Measurements from ENCODE around the gene CD151. TPM values are rescaled to one million over a fixed set of nuclear protein-coding genes. Genes with fewer than 3 reads are reported as not detected.

Gene CD151
- total RNA-seq, 1 experiment from 2014 or later, result 115 TPM

GRCh38 chr11:870418-870817 is 37.7 kb downstream of the CD151 start (continued):
- TF ChIP-seq, protein P1, sequence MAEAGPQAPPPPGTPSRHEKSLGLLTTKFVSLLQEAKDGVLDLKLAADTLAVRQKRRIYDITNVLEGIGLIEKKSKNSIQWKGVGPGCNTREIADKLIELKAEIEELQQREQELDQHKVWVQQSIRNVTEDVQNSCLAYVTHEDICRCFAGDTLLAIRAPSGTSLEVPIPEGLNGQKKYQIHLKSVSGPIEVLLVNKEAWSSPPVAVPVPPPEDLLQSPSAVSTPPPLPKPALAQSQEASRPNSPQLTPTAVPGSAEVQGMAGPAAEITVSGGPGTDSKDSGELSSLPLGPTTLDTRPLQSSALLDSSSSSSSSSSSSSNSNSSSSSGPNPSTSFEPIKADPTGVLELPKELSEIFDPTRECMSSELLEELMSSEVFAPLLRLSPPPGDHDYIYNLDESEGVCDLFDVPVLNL (CRISPR knock-in tag; IDR thresholded peaks at IDR 0.05; ENCODE audit: borderline replicate concordance, low read depth), result no peak
- TF ChIP-seq ZNF671 (CRISPR knock-in tag; IDR thresholded peaks at IDR 0.05) (no peak), TCF7 (CRISPR knock-in tag; IDR thresholded peaks at IDR 0.05; ENCODE audit: low read depth) (no peak)
- TF ChIP-seq, protein P2, sequence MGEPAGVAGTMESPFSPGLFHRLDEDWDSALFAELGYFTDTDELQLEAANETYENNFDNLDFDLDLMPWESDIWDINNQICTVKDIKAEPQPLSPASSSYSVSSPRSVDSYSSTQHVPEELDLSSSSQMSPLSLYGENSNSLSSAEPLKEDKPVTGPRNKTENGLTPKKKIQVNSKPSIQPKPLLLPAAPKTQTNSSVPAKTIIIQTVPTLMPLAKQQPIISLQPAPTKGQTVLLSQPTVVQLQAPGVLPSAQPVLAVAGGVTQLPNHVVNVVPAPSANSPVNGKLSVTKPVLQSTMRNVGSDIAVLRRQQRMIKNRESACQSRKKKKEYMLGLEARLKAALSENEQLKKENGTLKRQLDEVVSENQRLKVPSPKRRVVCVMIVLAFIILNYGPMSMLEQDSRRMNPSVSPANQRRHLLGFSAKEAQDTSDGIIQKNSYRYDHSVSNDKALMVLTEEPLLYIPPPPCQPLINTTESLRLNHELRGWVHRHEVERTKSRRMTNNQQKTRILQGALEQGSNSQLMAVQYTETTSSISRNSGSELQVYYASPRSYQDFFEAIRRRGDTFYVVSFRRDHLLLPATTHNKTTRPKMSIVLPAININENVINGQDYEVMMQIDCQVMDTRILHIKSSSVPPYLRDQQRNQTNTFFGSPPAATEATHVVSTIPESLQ (CRISPR knock-in tag; IDR thresholded peaks at IDR 0.05), result no peak

- Mint-ChIP-seq H3K9me3 (no peaks in the 10 kb centered on the region), H3K4me3 (no peak overlapping the region), H3K27ac (no peak overlapping the region), H3K36me3 (peaks cover 18% of the 10 kb centered on the region), H3K27me3 (ENCODE audit: low read depth) (peaks cover 3% of the 10 kb centered on the region), H3K4me1 (no peaks in the 10 kb centered on the region)
- no peak for ATAC-seq
- CTCF ChIA-PET, result interaction anchor here (1.0 kb wide), 1 partner anchor 27 kb away, joined by 4 read pairs; no protein-coding TSS in a partner anchor
- POLR2A ChIA-PET, result interaction anchor here (1.7 to 2.4 kb wide), 2 partner anchors 9 to 27 kb away, joined by 4 to 8 read pairs; no protein-coding TSS in a partner anchor
- TF ChIP-seq E2F5 (CRISPR knock-in tag; IDR thresholded peaks at IDR 0.05) (no peak), MXD4 (CRISPR knock-in tag; IDR thresholded peaks at IDR 0.05; ENCODE audit: borderline replicate concordance) (no peak), FOXK1 (CRISPR knock-in tag; IDR thresholded peaks at IDR 0.05) (no peak), RORB (CRISPR knock-in tag; IDR thresholded peaks at IDR 0.05) (no peak), ZNF317 (CRISPR knock-in tag; IDR thresholded peaks at IDR 0.05; ENCODE audit: borderline replicate concordance, low read depth) (no peak), IRF1 (CRISPR knock-in tag; IDR thresholded peaks at IDR 0.05) (no peak), GRHL2 (CRISPR knock-in tag; IDR thresholded peaks at IDR 0.05; ENCODE audit: insufficient replicate concordance, severe bottlenecking) (no peak), NFE2L1 (CRISPR knock-in tag; IDR thresholded peaks at IDR 0.05) (no peak), ZBTB21 (CRISPR knock-in tag; IDR thresholded peaks at IDR 0.05; ENCODE audit: borderline replicate concordance) (no peak), FOXP1 (CRISPR knock-in tag; IDR thresholded peaks at IDR 0.05; ENCODE audit: borderline replicate concordance) (no peak), NFYB (CRISPR knock-in tag; conservative IDR thresholded peaks at IDR 0.05; ENCODE audit: low read depth) (no peak), CREB1 (CRISPR knock-in tag; IDR thresholded peaks at IDR 0.05) (no peak), ATF1 (CRISPR knock-in tag; IDR thresholded peaks at IDR 0.05) (no peak), MYBL2 (CRISPR knock-in tag; IDR thresholded peaks at IDR 0.05) (no peak), ZNF512 (CRISPR knock-in tag; IDR thresholded peaks at IDR 0.05; ENCODE audit: borderline replicate concordance) (no peak), IRF2 (CRISPR knock-in tag; IDR thresholded peaks at IDR 0.05; ENCODE audit: borderline replicate concordance, low read depth) (no peak), ZNF425 (CRISPR knock-in tag; conservative IDR thresholded peaks at IDR 0.05) (no peak), USF1 (CRISPR knock-in tag; IDR thresholded peaks at IDR 0.05) (no peak)
- TF ChIP-seq, protein P3, sequence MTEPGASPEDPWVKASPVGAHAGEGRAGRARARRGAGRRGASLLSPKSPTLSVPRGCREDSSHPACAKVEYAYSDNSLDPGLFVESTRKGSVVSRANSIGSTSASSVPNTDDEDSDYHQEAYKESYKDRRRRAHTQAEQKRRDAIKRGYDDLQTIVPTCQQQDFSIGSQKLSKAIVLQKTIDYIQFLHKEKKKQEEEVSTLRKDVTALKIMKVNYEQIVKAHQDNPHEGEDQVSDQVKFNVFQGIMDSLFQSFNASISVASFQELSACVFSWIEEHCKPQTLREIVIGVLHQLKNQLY (CRISPR knock-in tag; IDR thresholded peaks at IDR 0.05), result no peak
- TF ChIP-seq, protein P4, sequence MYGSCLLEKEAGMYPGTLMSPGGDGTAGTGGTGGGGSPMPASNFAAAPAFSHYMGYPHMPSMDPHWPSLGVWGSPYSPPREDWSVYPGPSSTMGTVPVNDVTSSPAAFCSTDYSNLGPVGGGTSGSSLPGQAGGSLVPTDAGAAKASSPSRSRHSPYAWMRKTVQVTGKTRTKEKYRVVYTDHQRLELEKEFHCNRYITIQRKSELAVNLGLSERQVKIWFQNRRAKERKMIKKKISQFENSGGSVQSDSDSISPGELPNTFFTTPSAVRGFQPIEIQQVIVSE (CRISPR knock-in tag; IDR thresholded peaks at IDR 0.05; ENCODE audit: borderline replicate concordance), result no peak
- DNase-seq (ENCODE audit: low spot score), result no peak
Measured at GRCh38 chr11:871472-871871, 38.7 kb downstream of the CD151 start.

Data from WTC11 (cell line).